ENCODE results near the gene SPSB2. TPM values are rescaled to one million over a fixed set of nuclear protein-coding genes. Genes with fewer than 3 reads are reported as not detected.

SPSB2 gene
- total RNA-seq, 1 experiment from 2014 or later = 9.2 TPM

GRCh38 chr12:6869049-6870021 lies 3.8 kb downstream of the SPSB2 start:
- Histone ChIP-seq H2AFZ (ENCODE audit: low read length) (no peak overlapping the region), H3K27ac (ENCODE audit: low read length) (no peak overlapping the region), H3K4me3 (ENCODE audit: low read length) (peak overlapping the region; percentile 97), H3F3A (ENCODE audit: low read length, unreplicated experiment) (peaks cover 3% of the 10 kb centered on the region), H3K79me2 (ENCODE audit: low read length) (peaks cover 28% of the 10 kb centered on the region), H3K36me3 (ENCODE audit: low read depth, low read length) (peaks cover 23% of the 10 kb centered on the region), H3K4me1 (ENCODE audit: insufficient read depth, low read length) (peaks cover 38% of the 10 kb centered on the region), H3K9me3 (ENCODE audit: low read length) (no peaks in the 10 kb centered on the region), H3K4me2 (ENCODE audit: low read length) (peak overlapping the region; percentile 98), H3K9ac (ENCODE audit: low read length) (peak overlapping the region; percentile 97; the same call in 1 of the 2 replicates), H3K27me3 (ENCODE audit: low read length) (no peaks in the 10 kb centered on the region), H3K9me2 (replicated peaks; ENCODE audit: low read length) (no peaks in the 10 kb centered on the region), H4K20me1 (ENCODE audit: low read length) (peaks cover 23% of the 10 kb centered on the region)
- ChIA-PET POLR2A (ENCODE audit: unreplicated experiment) (interaction anchor here (0.6 kb wide), 1 partner anchor 56 kb away, joined by 3 read pairs; no protein-coding TSS in a partner anchor), CTCF (interaction anchor here (0.5 to 1.5 kb wide), 7 partner anchors 17 to 96 kb away, joined by 3 to 16 read pairs (median 4); partner anchors contain the start of genes C12orf57, CDCA3, RNU7-1 and USP5)
- no TSS peak for BruUV-seq (replicated peaks)
- ATAC-seq = no peak; the same call in 1 of the 2 replicates
- DNase-seq = peak; percentile 83
- intact Hi-C loops (cut with micrococcal nuclease) = loop anchor here (5.0 kb wide), 1 partner anchor 58 kb away; the partner anchor contains the start of gene ATN1
- TF ChIP-seq CTCF (conservative IDR thresholded peaks at IDR 0.05; ENCODE audit: low read depth, low read length) (peak; percentile 77), EZH2phosphoT487 (IDR thresholded peaks at IDR 0.05; ENCODE audit: borderline replicate concordance, low read length) (no peak)

GRCh38 chr12:6868211-6869048 lies 4.7 kb downstream of the SPSB2 start:
- ChIA-PET CTCF (interaction anchor here (1.3 kb wide), 1 partner anchor 16 kb away, joined by 4 read pairs; the partner anchor contains the start of gene USP5), POLR2A (ENCODE audit: unreplicated experiment) (no interaction called here)
- Histone ChIP-seq H3K9me2 (replicated peaks; ENCODE audit: low read length) (no peaks in the 10 kb centered on the region), H3K36me3 (ENCODE audit: low read depth, low read length) (peaks cover 25% of the 10 kb centered on the region), H3K27ac (ENCODE audit: low read length) (no peak overlapping the region), H3K4me3 (ENCODE audit: low read length) (peak overlapping the region; percentile 97), H3K4me1 (ENCODE audit: insufficient read depth, low read length) (peaks cover 38% of the 10 kb centered on the region), H3K9ac (ENCODE audit: low read length) (peak overlapping the region; percentile 97), H3K4me2 (ENCODE audit: low read length) (peak overlapping the region; percentile 98), H3K9me3 (ENCODE audit: low read length) (no peaks in the 10 kb centered on the region), H4K20me1 (ENCODE audit: low read length) (peaks cover 23% of the 10 kb centered on the region), H2AFZ (ENCODE audit: low read length) (no peak overlapping the region), H3K79me2 (ENCODE audit: low read length) (peaks cover 28% of the 10 kb centered on the region), H3K27me3 (ENCODE audit: low read length) (no peaks in the 10 kb centered on the region), H3F3A (ENCODE audit: low read length, unreplicated experiment) (peaks cover 3% of the 10 kb centered on the region)
- no peak for ATAC-seq
- BruUV-seq (replicated peaks) = TSS peak; percentile 33
- intact Hi-C loops (cut with micrococcal nuclease) = loop anchor here (5.0 kb wide), 1 partner anchor 59 kb away; the partner anchor contains the start of gene ATN1
- TF ChIP-seq EZH2 (IDR thresholded peaks at IDR 0.05; ENCODE audit: low read length, unreplicated experiment) (no peak), EZH2phosphoT487 (IDR thresholded peaks at IDR 0.05; ENCODE audit: borderline replicate concordance, low read length) (no peak), CTCF (conservative IDR thresholded peaks at IDR 0.05; ENCODE audit: low read depth, low read length) (peak; percentile 20; the same call in 1 of the 2 replicates)
- no peak for DNase-seq

Measured in PC-3 (cell line).